GM12891 (cell line): ENCODE data around the gene LCLAT1.

ENCODE experiments used
- POLR2A ChIP-seq: IDR thresholded peaks from 2 replicates; pipeline ENCODE4 v1.6.1; 2011; ENCODE audit warnings: low read depth, low read length, control low read depth
- POLR2AphosphoS5 ChIP-seq: IDR thresholded peaks from 2 replicates; pipeline ENCODE4 v1.6.1; 2011; ENCODE audit warnings: low read depth, low read length, control low read depth
- POU2F2 ChIP-seq: IDR thresholded peaks from 2 replicates; pipeline ENCODE4 v1.6.1; 2011; ENCODE audit warnings: low read depth, mild to moderate bottlenecking, control low read depth, low read length, moderate library complexity
- TAF1 ChIP-seq: IDR thresholded peaks from 2 replicates; pipeline ENCODE4 v1.6.1; 2011; ENCODE audit warnings: low read depth, low read length, control low read depth

- TF ChIP-seq POLR2A (no peak), TAF1 (no peak), POU2F2 (no peak), POLR2AphosphoS5 (no peak)
Observed at GRCh38 chr2:30673127-30673526, 226.1 kb downstream of the LCLAT1 start.
